ENCODE measurements around the gene FOXF1.

The FOXF1 gene

GRCh38 chr16:86466696-86467406, 43.5 kb upstream of the FOXF1 start:
- DNase-seq, result no peak
- H3K4me3 Mint-ChIP-seq, result no peak overlapping the region
- H3K9me3 Mint-ChIP-seq, result peaks cover 13% of the 10 kb centered on the region
- TF ChIP-seq CTCF (IDR thresholded peaks at IDR 0.05), result no peak
- H3K27me3 Mint-ChIP-seq (ENCODE audit: low read depth, poor library complexity), result peaks cover 28% of the 10 kb centered on the region
- H3K36me3 Mint-ChIP-seq (ENCODE audit: low read depth), result no peaks in the 10 kb centered on the region
- H3K27ac Mint-ChIP-seq, result no peak overlapping the region
- peaks cover 25% of the 10 kb centered on the region for H3K4me1 Mint-ChIP-seq

GRCh38 chr16:86467490-86467889, 42.8 kb upstream of the FOXF1 start:
- peaks cover 31% of the 10 kb centered on the region for H3K27me3 Mint-ChIP-seq (ENCODE audit: low read depth, poor library complexity)
- H3K9me3 Mint-ChIP-seq, result peaks cover 19% of the 10 kb centered on the region
- no peak overlapping the region for H3K4me3 Mint-ChIP-seq
- no peaks in the 10 kb centered on the region for H3K36me3 Mint-ChIP-seq (ENCODE audit: low read depth)
- no peak overlapping the region for H3K27ac Mint-ChIP-seq
- DNase-seq, result no peak
- peaks cover 20% of the 10 kb centered on the region for H3K4me1 Mint-ChIP-seq
- TF ChIP-seq CTCF (IDR thresholded peaks at IDR 0.05), result no peak

- Mint-ChIP-seq H3K36me3 (ENCODE audit: low read depth) (no peaks in the 10 kb centered on the region), H3K4me3 (no peak overlapping the region), H3K9me3 (peaks cover 9% of the 10 kb centered on the region), H3K27me3 (ENCODE audit: low read depth, poor library complexity) (peaks cover 39% of the 10 kb centered on the region), H3K27ac (no peak overlapping the region), H3K4me1 (peaks cover 13% of the 10 kb centered on the region)
- TF ChIP-seq CTCF (IDR thresholded peaks at IDR 0.05), result no peak
- DNase-seq, result no peak
Measured at GRCh38 chr16:86470964-86471363, 39.4 kb upstream of the FOXF1 start.

GRCh38 chr16:86471896-86472295, 38.4 kb upstream of the FOXF1 start:
- Mint-ChIP-seq H3K9me3 (peaks cover 9% of the 10 kb centered on the region), H3K36me3 (ENCODE audit: low read depth) (no peaks in the 10 kb centered on the region), H3K4me3 (no peak overlapping the region), H3K4me1 (peaks cover 12% of the 10 kb centered on the region), H3K27ac (no peak overlapping the region), H3K27me3 (ENCODE audit: low read depth, poor library complexity) (peaks cover 42% of the 10 kb centered on the region)
- no peak for DNase-seq
- no peak for TF ChIP-seq CTCF (IDR thresholded peaks at IDR 0.05)

GRCh38 chr16:86472366-86472765, 38.0 kb upstream of the FOXF1 start:
- Mint-ChIP-seq H3K27ac (no peak overlapping the region), H3K4me3 (no peak overlapping the region), H3K4me1 (peaks cover 13% of the 10 kb centered on the region), H3K27me3 (ENCODE audit: low read depth, poor library complexity) (peaks cover 38% of the 10 kb centered on the region), H3K9me3 (peaks cover 9% of the 10 kb centered on the region), H3K36me3 (ENCODE audit: low read depth) (no peaks in the 10 kb centered on the region)
- no peak for DNase-seq
- no peak for TF ChIP-seq CTCF (IDR thresholded peaks at IDR 0.05)

- peaks cover 8% of the 10 kb centered on the region for H3K9me3 Mint-ChIP-seq
- peaks cover 37% of the 10 kb centered on the region for H3K4me1 Mint-ChIP-seq
- no peak overlapping the region for H3K4me3 Mint-ChIP-seq
- peaks cover 33% of the 10 kb centered on the region for H3K27me3 Mint-ChIP-seq (ENCODE audit: low read depth, poor library complexity)
- TF ChIP-seq CTCF (IDR thresholded peaks at IDR 0.05), result no peak
- DNase-seq, result no peak
- no peak overlapping the region for H3K27ac Mint-ChIP-seq
- H3K36me3 Mint-ChIP-seq (ENCODE audit: low read depth), result no peaks in the 10 kb centered on the region
Measured at GRCh38 chr16:86476956-86477534, 33.3 kb upstream of the FOXF1 start.
